Central memory CD4-positive, alpha-beta T cell (primary cell): ENCODE measurements around the gene ANKRD13A.
"Not testable (repeated sequence)": the region's sequence is repeated elsewhere in the genome, so short reads cannot be mapped to it uniquely, and the experiment has no call there.

ENCODE experiments used
- DNase-seq: peaks from one replicate; pipeline ENCODE4 v3.0.0; 2022

The ANKRD13A gene

GRCh38 chr12:110084314-110085015 is 85.2 kb downstream of the ANKRD13A start:
- no peak for DNase-seq

DNA sequence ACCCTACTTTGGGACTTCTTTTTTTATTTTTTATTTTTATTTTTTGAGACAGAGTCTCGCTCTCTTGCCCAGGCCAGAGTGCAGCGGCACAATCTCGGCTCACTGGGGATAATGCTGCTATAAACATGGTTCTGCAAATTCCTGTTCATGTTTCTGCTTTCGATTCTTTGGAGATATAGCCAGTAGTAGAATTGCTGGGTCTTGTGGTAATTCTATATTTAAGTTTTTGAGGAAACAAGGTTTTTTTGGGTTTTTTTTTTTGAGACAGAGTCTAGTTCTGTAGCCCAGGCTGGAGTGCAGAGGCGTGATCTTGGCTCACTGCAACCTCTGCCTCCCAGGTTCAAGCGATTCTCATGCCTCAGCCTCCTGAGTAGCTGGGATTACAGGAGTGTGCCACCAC is 89.0 kb downstream of the ANKRD13A start:
- not testable (repeated sequence) for DNase-seq

DNA sequence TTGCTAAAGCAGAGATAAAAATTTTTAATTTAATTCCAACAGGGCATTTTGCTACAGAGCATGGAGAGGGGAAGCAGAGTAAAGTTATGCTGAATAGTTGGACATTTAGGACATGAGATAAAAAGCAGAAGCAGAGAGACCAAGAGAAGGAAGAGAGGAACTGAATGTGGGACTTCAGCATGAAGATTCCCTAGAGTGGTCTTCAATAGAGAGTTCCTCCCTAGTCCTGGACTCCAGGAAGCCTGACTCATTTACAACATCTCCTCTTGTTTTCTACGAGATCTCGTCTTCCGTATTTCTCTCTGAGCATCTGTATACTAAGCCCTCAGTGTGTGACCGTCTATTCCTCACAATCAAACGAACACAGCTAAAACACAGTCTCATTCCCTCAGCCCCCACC is 89.7 kb downstream of the ANKRD13A start:
- no peak for DNase-seq
